WTC11 (cell line): ENCODE data around the gene DYNLT1. TPM values are rescaled to one million over a fixed set of nuclear protein-coding genes. Genes with fewer than 3 reads are reported as not detected.

Experiments
- ATAC-seq: fragments of 200-7000 bp; cut with Tn5 transposase; 2 replicates; pipeline ENCODE4 v1.10.0; 2021; ENCODE audit warnings: mild to moderate bottlenecking, moderate library complexity
- CTCF ChIA-PET: fragments of 300-600 bp; sonication (Branson Sonifier 250); formaldehyde crosslinking; loops from one replicate; lab custom pipeline; 2021; ENCODE audit warnings: antibody characterized with exemption; lab: Charles Lee
- POLR2A ChIA-PET: fragments of 350-600 bp; sonication (Branson Sonifier 250); formaldehyde crosslinking; loops from one replicate; lab custom pipeline; 2021; ENCODE audit warnings: antibody characterized with exemption; lab: Charles Lee
- DNase-seq: peaks from one replicate; pipeline ENCODE4 v3.0.0; 2021; ENCODE audit warnings: low spot score
- H3K27ac Mint-ChIP-seq: 2 replicates; pipeline ENCODE4 v1.8.0; 2021; ENCODE audit warnings: mixed read lengths
- H3K27me3 Mint-ChIP-seq: 2 replicates; pipeline ENCODE4 v1.8.0; 2021; ENCODE audit warnings: low read depth, mild to moderate bottlenecking, moderate library complexity, mixed read lengths
- H3K36me3 Mint-ChIP-seq: 2 replicates; pipeline ENCODE4 v1.8.0; 2021; ENCODE audit warnings: mixed read lengths
- H3K4me1 Mint-ChIP-seq: 2 replicates; pipeline ENCODE4 v1.8.0; 2022; ENCODE audit warnings: mixed read lengths
- H3K4me3 Mint-ChIP-seq: 2 replicates; pipeline ENCODE4 v1.8.0; 2021; ENCODE audit warnings: mild to moderate bottlenecking, moderate library complexity, mixed read lengths
- H3K9me3 Mint-ChIP-seq: 2 replicates; pipeline ENCODE4 v1.8.0; 2021; ENCODE audit warnings: mixed read lengths
- CTCF ChIP-seq: fragments of 200-600 bp; IDR thresholded peaks from 2 replicates; pipeline ENCODE4 v1.8.0; 2022; ENCODE audit warnings: antibody characterized with exemption
- E2F5 ChIP-seq: sonication (generic); formaldehyde crosslinking; IDR thresholded peaks from 2 replicates; pipeline ENCODE4 v1.8.1; 2022; ENCODE audit warnings: mild to moderate bottlenecking, moderate library complexity, missing genetic modification reagents
- ELF4 ChIP-seq: sonication (generic); formaldehyde crosslinking; IDR thresholded peaks from 2 replicates; pipeline ENCODE4 v1.8.1; 2022; ENCODE audit warnings: low read depth, mild to moderate bottlenecking, moderate library complexity, missing genetic modification reagents
- FOXP1 ChIP-seq: sonication (generic); formaldehyde crosslinking; IDR thresholded peaks from 2 replicates; pipeline ENCODE4 v1.8.0; 2022; ENCODE audit warnings: missing genetic modification reagents, mild to moderate bottlenecking, moderate library complexity, borderline replicate concordance
- GTF2I ChIP-seq: fragments of 250-450 bp; sonication (Bioruptor Pico); conservative IDR thresholded peaks from 2 replicates; pipeline ENCODE4 v1.4.0; 2021; ENCODE audit warnings: mild to moderate bottlenecking
- NR1H2 ChIP-seq: sonication (generic); formaldehyde crosslinking; IDR thresholded peaks from 2 replicates; pipeline ENCODE4 v1.9.0; 2021; ENCODE audit warnings: mild to moderate bottlenecking, moderate library complexity, missing genetic modification reagents
- OVOL2 ChIP-seq: fragments of 250-450 bp; sonication (Bioruptor Pico); IDR thresholded peaks from 2 replicates; pipeline ENCODE4 v1.9.0; 2021; ENCODE audit warnings: mild to moderate bottlenecking, borderline replicate concordance
- SOX15 ChIP-seq: fragments of 250-450 bp; sonication (Bioruptor Pico); IDR thresholded peaks from 2 replicates; pipeline ENCODE4 v1.9.0; 2021; ENCODE audit warnings: mild to moderate bottlenecking
- TEAD1 ChIP-seq: sonication (generic); formaldehyde crosslinking; IDR thresholded peaks from 2 replicates; pipeline ENCODE4 v1.8.0; 2022; ENCODE audit warnings: mild to moderate bottlenecking, missing genetic modification reagents
- ZBTB21 ChIP-seq: sonication (generic); formaldehyde crosslinking; IDR thresholded peaks from 2 replicates; pipeline ENCODE4 v1.8.1; 2023; ENCODE audit warnings: mild to moderate bottlenecking, missing genetic modification reagents, borderline replicate concordance
- ZNF532 ChIP-seq: fragments of 250-450 bp; sonication (Bioruptor Pico); IDR thresholded peaks from 2 replicates; pipeline ENCODE4 v1.9.0; 2021; ENCODE audit warnings: mild to moderate bottlenecking, borderline replicate concordance
- total RNA-seq: library from RNA; stranded (reverse); gene quantifications from 3 replicates; pipeline ENCODE4 v1.2.3, GENCODE V29; 2021
- TF ChIP-seq, protein P1 (sequence below): sonication (generic); formaldehyde crosslinking; IDR thresholded peaks from 2 replicates; pipeline ENCODE4 v1.8.1; 2022; ENCODE audit warnings: low read depth, mild to moderate bottlenecking, moderate library complexity, missing genetic modification reagents, borderline replicate concordance
- TF ChIP-seq, protein P2 (sequence below): sonication (generic); formaldehyde crosslinking; IDR thresholded peaks from 2 replicates; pipeline ENCODE4 v1.8.1; 2023; ENCODE audit warnings: mild to moderate bottlenecking, missing genetic modification reagents, moderate library complexity
- TF ChIP-seq, protein P3 (sequence below): sonication (generic); formaldehyde crosslinking; conservative IDR thresholded peaks from 2 replicates; pipeline ENCODE4 v1.8.1; 2022; ENCODE audit warnings: mild to moderate bottlenecking, missing genetic modification reagents
- TF ChIP-seq, protein P4 (sequence below): sonication (generic); formaldehyde crosslinking; IDR thresholded peaks from 2 replicates; pipeline ENCODE4 v1.8.0; 2022; ENCODE audit warnings: mild to moderate bottlenecking, missing genetic modification reagents
- TF ChIP-seq, protein P5 (sequence below): sonication (generic); formaldehyde crosslinking; IDR thresholded peaks from 2 replicates; pipeline ENCODE4 v1.8.0; 2022; ENCODE audit warnings: missing genetic modification reagents

Gene DYNLT1
- total RNA-seq, 1 experiment from 2014 or later, result 79.0 TPM

GRCh38 chr6:158589366-158589765 lies 55.2 kb downstream of the DYNLT1 start (continued):
- TF ChIP-seq, protein P1, sequence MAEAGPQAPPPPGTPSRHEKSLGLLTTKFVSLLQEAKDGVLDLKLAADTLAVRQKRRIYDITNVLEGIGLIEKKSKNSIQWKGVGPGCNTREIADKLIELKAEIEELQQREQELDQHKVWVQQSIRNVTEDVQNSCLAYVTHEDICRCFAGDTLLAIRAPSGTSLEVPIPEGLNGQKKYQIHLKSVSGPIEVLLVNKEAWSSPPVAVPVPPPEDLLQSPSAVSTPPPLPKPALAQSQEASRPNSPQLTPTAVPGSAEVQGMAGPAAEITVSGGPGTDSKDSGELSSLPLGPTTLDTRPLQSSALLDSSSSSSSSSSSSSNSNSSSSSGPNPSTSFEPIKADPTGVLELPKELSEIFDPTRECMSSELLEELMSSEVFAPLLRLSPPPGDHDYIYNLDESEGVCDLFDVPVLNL (CRISPR knock-in tag), result no peak
- no peak for TF ChIP-seq GTF2I (CRISPR knock-in tag)
- no peak for TF ChIP-seq ZNF532 (CRISPR knock-in tag)
- no peak for TF ChIP-seq CTCF
- no peak for TF ChIP-seq FOXP1 (CRISPR knock-in tag)
- TF ChIP-seq E2F5, result no peak
- no peak for TF ChIP-seq OVOL2

DNA sequence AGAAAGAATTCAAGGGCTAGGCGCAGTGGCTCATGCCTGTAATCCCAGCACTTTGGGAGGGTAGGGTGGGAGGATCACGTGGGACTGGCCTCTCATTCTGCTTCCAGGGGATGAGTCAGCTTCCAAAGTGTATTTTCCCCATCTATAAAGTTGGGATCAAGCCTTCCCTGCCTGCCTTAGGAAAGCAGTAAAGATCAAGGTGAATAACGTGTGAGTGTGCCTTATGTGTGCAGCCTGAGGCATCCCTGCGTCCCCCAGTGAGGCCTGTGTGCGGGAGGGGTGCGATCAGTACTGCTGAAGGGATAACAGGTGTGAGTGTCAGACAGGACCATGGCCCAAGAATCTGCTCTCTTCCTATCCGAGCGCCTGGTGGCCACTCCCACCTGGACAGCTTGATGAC lies 57.9 kb downstream of the DYNLT1 start:
- no peak overlapping the region for H3K4me3 Mint-ChIP-seq
- no peaks in the 10 kb centered on the region for H3K9me3 Mint-ChIP-seq
- POLR2A ChIA-PET, result no interaction called here
- H3K27ac Mint-ChIP-seq, result no peak overlapping the region
- H3K4me1 Mint-ChIP-seq, result no peaks in the 10 kb centered on the region
- DNase-seq (no peak), ATAC-seq (no peak)
- peaks cover 73% of the 10 kb centered on the region for H3K36me3 Mint-ChIP-seq
- H3K27me3 Mint-ChIP-seq, result no peaks in the 10 kb centered on the region
- CTCF ChIA-PET, result no interaction called here
- TF ChIP-seq, protein P2, sequence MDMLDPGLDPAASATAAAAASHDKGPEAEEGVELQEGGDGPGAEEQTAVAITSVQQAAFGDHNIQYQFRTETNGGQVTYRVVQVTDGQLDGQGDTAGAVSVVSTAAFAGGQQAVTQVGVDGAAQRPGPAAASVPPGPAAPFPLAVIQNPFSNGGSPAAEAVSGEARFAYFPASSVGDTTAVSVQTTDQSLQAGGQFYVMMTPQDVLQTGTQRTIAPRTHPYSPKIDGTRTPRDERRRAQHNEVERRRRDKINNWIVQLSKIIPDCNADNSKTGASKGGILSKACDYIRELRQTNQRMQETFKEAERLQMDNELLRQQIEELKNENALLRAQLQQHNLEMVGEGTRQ (CRISPR knock-in tag), result no peak
- TF ChIP-seq NR1H2 (CRISPR knock-in tag) (no peak), ZNF532 (CRISPR knock-in tag) (no peak), ZBTB21 (CRISPR knock-in tag) (no peak), TEAD1 (CRISPR knock-in tag) (no peak), ELF4 (CRISPR knock-in tag) (no peak), SOX15 (no peak), GTF2I (CRISPR knock-in tag) (no peak)
- TF ChIP-seq, protein P3, sequence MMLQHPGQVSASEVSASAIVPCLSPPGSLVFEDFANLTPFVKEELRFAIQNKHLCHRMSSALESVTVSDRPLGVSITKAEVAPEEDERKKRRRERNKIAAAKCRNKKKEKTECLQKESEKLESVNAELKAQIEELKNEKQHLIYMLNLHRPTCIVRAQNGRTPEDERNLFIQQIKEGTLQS (CRISPR knock-in tag), result no peak
- TF ChIP-seq, protein P4, sequence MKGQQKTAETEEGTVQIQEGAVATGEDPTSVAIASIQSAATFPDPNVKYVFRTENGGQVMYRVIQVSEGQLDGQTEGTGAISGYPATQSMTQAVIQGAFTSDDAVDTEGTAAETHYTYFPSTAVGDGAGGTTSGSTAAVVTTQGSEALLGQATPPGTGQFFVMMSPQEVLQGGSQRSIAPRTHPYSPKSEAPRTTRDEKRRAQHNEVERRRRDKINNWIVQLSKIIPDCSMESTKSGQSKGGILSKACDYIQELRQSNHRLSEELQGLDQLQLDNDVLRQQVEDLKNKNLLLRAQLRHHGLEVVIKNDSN (CRISPR knock-in tag), result no peak
- TF ChIP-seq, protein P5, sequence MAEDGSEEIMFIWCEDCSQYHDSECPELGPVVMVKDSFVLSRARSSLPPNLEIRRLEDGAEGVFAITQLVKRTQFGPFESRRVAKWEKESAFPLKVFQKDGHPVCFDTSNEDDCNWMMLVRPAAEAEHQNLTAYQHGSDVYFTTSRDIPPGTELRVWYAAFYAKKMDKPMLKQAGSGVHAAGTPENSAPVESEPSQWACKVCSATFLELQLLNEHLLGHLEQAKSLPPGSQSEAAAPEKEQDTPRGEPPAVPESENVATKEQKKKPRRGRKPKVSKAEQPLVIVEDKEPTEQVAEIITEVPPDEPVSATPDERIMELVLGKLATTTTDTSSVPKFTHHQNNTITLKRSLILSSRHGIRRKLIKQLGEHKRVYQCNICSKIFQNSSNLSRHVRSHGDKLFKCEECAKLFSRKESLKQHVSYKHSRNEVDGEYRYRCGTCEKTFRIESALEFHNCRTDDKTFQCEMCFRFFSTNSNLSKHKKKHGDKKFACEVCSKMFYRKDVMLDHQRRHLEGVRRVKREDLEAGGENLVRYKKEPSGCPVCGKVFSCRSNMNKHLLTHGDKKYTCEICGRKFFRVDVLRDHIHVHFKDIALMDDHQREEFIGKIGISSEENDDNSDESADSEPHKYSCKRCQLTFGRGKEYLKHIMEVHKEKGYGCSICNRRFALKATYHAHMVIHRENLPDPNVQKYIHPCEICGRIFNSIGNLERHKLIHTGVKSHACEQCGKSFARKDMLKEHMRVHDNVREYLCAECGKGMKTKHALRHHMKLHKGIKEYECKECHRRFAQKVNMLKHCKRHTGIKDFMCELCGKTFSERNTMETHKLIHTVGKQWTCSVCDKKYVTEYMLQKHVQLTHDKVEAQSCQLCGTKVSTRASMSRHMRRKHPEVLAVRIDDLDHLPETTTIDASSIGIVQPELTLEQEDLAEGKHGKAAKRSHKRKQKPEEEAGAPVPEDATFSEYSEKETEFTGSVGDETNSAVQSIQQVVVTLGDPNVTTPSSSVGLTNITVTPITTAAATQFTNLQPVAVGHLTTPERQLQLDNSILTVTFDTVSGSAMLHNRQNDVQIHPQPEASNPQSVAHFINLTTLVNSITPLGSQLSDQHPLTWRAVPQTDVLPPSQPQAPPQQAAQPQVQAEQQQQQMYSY, result no peak
